HG03108 (cell line): ENCODE results near the gene MOCOS.

Experiments used
- ATAC-seq: cut with Tn5 transposase; IDR thresholded peaks from one replicate; pipeline ENCODE4 v1.9.1; 2021; ENCODE audit warnings: moderate library complexity; ENCODE audit not compliant: unreplicated experiment

The MOCOS gene

DNA sequence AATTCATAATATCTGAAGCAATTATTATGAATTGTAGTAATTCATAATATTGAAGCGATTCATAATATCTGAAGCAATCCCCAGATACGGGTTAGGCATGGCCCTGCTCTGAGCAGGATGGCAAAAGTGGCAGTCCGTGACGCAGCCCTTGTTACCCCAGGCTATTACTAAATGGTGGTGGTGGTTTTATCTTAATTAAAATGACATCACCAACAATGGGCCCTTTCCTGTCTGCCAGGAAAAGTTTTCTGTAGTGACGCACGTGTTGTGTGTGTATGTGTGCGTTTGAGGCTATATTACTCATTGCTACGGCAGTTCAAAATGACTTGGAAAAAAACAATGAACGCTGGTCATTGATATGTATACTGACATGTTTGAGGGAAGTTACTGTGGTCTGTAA is 10.6 kb upstream of the MOCOS start:
- no peak for ATAC-seq

DNA sequence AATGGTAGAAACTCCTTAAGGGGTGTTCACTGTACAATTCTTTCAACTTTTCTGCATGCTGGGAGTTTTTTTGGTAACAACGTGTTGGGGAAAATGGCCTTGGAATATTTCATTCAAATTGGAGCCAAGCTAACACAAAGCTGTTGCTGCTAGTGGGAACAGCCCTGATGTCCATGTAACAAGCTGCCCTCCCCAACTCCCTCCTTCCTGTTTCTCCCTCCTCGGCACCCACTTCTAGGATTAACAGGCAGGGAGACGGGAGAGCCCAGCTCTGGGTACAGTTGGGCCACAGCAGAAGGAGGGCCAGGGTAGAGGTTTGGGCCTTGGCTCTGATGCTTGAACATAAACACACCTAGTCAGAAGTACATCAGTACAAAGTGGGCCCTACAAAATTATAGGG is 9.4 kb upstream of the MOCOS start:
- no peak for ATAC-seq

DNA sequence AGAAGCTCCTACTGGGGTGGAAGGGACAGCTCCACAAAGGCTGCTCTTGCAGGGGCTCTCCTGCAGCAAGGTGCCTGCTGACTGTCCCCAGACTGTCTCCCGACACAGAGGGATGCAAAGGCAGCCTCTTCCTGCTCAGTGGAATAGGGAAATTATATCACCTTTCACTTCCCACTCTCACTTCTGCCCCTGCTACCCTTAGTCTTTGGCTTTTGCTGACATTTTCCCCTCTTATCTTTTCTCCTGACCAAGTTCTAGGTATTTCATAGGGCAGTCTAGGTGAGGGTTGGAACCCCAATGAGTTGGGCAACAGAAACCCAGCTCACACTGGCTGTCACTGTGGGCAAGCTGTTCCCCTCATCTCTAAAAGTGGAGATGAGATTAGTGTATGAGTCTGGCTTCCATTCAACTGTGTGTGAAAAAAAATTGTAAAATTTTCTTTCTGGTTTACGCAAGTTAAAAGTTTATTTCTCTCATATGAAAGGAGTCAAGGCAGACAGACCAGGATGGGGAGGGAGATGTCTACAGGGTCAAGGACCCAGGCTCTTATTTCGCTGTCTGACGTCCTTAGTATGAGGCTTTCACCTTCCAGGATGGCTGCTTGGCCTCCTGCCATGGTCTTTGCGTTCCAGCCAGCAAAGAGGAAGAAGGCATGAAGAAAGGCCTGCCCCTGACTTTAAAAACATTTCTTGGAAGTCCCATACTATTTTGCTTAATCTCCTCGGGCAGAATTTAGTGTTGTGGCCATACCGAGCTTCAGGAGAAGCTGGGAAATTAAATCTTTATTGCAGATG is 7.5 kb upstream of the MOCOS start:
- ATAC-seq, result no peak

DNA sequence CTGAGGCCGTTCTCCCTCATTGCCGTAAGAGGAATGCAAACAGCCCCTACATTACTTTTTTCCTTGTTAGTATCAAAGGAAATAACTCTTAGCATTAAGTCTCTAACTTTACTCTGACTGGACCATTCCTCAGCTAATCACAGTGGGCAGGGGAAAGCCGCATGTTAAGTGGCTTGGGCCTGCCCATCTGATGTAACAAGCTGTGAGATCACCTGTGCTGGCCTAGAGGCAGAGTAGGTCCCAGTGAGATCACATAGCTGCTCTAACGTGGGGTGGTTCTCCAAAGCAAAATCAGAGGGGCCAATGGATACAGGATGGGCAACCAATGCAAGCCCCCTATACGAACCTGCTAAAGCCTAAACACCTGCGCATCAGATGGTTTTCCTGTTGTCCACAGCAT is 5.9 kb upstream of the MOCOS start:
- no peak for ATAC-seq

GRCh38 chr18:36181898-36182506 is 5.3 kb upstream of the MOCOS start:
- ATAC-seq, result no peak

DNA sequence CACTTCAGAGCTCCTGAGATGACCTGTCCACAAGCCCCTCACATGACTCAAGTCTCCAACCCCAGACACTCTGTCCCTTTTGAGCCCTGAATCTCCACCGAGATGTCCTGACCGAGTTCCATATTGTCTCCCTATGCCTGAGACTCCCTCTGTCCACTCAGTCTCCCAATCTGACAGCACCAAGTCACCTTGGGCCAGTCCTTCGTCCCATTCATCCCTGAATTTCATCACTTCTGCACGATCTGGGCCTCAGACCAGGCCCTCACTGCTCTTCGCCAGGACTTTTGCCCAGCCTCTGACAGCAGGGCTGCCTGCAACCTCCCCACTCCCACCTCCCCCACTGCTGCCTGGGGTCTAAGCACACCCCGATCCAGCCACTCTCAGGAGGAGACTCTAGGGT is 4.3 kb upstream of the MOCOS start:
- ATAC-seq, result no peak

DNA sequence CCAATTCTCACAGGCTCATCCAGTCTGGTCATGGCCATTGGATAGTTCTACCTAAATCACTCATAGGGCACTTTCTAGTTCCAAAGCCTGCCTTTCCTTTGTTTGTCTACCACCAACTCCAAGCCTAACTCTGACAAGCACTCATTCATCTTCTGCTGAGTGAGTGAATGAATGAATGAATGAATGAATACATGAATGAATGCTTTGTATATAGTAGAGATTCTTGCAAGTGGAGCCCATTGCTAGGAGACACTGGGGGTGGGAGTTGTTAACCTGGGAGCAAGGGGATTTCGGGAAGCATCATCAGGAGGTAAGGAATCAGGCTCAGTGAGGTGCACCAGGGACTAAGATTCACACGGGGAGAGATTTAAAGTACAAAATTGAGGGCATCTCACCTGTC is 3.3 kb upstream of the MOCOS start:
- no peak for ATAC-seq

DNA sequence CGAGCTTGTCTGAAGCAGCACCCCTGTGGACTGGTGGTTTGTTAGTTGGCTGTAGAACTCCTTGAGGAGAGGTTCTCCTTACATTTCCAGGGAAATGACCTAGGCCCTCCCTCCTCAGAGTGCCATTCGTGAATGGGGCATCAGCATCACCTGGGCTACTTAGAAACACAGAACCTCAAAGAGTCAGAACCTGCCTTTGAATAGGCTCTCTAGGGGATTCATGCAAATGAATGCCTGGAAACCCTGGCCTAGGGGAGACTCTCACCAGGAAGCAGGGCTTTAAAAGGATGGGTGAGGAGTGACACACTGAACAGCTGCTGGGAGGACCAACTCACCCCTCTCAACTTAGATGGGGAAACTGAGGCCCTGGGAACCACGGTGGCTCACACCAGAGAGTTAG is 2.1 kb upstream of the MOCOS start:
- no peak for ATAC-seq

DNA sequence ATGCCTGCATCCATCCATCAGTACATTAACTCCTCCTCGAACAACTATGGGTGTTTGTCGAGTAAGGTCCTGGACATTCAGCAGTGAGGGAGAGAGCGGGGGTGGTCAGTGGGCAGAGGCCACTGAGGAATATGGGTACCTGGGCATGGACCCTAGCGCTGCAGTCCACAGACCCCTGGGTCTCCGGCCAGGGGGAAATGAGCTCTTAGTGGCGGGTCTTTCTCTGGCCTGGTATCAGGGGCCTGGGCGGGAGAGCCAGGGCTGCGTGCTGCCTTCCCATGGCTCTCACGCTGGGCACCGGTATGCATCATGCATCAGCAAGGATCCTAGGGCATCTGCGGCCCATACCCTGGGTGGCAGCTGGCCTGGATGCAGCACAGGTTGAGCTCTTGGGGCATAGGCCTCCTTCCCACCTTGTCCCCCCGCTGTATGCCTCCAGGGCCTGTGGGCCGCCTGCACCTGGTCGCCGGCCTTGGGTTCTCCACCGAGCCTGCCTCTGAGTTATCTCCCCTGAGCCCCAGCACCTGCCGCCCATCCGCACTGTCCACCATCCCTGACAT is 1.3 kb upstream of the MOCOS start:
- ATAC-seq, result no peak

DNA sequence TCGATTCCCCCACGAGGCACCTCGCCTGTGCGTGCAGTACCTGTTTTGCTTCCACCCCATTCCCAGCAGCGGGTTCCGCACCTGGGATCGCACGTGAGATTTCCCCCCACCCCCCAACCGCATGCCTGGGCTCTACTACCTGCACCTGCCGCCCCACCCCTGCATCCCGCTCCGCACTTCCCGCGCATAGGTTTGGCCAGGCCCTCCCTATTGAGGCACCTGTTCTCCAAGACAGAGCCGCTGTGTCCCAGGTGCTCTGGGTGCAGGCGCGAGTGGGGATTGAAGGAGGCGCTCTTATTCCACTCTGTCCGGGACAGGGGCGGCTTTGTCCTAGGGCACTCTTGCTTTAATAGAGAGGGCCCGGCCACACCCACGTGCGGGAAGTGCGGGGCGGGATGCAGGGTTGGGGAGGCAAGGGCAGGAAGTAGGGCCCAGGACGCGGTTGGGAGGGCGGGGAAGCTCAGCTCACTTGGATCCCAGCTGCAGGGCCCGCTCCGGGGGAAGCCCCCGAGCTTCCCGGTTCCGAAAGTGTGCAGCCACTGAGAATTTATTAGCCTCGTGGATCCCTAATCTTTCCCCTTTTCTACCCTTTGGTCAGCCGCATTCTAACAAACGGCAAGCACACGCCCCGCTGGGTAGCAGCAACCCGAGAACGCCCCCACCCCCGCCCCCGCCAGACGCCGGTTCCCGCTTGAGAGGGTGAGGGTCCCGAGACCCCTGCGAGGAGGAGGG is 670 bp upstream of the MOCOS start:
- no peak for ATAC-seq

DNA sequence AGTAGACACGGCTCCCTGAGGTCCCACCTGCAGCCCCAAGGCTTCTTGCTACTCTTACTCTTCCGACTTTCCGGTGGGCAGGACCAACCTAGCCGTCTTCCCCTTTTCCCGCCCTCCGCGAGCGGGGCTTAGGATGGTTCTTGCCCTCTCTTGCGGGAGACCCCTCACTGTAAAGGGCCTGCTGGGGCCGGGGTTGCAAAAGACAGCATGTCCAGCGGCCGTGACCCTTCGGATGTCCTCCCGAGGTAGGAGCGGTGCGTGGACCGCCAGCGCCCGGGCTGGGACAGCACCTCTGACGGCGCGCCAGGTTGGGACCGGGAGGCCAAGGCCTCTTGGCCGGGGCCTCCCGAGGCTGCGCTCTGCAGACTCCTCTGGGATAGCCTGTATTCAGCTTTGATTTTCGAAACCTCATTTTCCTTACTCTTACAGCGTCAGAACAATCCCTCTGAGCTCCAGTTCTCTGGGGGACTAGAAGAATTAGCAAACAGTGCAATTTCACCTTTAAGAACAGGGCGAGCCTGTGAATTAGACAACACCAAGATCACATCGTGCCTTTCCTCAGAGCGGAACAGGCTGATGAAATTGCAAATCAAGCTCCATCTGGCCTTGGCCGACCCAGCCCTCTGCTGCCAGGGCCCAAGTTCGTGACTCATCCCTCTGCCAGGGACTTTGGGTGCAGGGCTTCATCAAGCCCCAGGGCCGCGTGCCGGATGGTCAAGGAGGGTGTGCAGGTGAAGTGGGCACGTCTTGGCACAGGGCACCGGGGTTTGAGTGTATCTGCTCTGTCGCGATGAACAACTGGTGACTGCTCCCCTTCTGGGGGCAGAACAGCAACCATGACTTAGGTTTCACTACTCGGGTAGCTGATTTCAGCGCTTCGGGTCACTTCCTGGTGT is 777 bp downstream of the MOCOS start:
- ATAC-seq, result no peak

GRCh38 chr18:36188916-36189315 is 1.6 kb downstream of the MOCOS start:
- no peak for ATAC-seq

- ATAC-seq, result no peak
Measured at GRCh38 chr18:36189486-36189885, 2.2 kb downstream of the MOCOS start.

- ATAC-seq, result no peak
Measured at GRCh38 chr18:36191286-36191685, 4.0 kb downstream of the MOCOS start.

GRCh38 chr18:36191711-36192110 is 4.4 kb downstream of the MOCOS start:
- no peak for ATAC-seq

DNA sequence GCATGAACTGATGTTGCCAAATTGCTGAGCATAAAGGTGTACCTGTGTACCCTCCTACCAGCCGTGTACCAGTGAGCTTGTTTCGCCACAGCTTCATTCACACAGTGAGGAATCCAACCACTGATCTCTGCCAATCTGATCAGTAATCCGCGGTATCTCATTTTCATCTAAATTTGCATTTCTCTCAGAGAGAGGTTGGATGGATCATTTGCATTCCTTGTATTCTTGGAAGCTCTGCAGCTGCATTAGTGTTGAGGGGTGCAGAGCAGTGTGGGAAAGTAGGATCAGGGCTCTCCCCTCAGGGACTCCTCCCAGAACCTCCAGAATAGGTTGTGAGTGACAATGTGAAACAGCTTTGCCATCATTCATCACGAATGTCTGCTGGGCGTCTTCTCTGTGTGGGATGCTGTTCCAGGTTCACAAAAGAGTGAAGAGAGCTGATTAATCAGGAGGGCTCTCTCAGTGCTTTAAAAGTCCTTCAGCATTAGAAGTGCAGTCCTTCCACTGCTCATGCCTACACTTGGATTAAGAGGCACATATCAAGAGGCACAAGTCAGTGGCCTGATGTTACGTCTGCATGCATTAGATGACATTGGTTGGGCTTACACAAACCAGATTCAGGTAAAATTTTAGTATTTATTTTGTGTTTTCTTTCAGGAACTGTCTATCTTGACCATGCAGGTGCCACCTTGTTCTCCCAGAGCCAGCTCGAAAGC is 7.5 kb downstream of the MOCOS start:
- no peak for ATAC-seq

DNA sequence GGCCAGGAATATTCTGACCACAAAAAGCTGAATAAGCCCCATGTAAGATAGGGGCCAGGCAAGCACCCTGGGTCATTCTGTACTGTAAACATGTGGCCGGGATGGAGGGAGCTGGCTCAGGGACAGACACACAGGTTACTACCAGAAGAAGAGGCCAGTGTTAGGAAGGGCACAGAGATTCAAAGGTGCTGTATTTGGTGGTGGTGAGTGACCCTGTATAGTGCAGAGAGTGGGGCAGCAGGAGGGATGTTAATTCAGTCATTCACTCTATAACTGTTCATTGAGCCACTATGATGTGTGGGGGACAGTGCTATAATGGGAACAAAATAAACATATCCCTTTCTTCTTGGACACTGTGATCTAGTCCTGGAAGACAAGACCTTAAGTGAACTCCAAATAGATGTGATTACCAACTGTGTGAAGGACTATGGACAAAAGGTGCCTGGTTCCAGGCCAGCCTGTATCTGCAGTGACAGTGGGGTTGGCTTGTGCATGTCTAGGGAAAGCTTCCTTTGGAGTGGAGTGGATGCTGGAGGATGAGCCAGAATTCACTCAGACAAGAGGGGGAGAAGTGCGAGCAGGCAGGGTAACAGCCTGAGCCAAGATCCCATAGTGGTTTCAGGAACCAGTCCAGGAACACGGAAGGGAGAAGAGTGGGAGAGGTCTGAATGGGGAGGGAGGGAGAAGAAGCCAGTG is 8.3 kb downstream of the MOCOS start:
- ATAC-seq, result no peak

DNA sequence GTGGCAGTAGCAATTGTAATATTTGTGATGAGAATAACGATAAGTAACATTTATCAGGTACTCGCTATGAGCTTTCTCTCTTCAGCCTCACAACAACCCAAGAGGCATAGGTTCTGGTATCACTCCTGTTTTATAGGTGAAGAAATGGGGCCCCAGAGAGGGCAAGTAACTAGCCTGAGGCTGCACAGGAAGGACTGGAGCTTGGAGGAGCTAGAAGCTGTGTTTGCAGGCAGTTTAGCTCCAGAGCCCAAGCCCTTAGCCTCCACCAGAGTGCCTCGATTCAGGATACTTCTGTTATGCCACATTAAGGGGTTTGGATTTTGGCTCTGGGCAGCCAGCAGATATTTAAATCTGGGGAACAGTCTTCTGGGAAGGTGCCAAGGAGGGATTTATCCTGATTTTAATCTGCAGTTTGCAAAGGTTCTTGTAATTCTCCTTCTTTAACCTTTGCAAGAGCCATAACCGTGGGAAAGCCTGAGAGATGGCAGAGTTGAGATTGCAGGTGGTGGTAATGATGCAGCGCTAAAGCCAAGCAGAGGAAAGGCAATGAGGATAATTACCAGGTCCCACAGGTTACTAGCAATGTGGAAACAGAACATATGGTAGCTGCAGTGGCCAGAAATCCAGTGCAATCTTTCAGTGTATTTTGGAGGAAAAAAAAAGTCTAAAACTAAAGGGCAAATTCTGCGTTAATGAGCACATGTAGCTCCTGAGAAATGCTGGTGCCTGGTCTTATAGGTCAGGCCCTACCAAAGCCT is 9.1 kb downstream of the MOCOS start:
- no peak for ATAC-seq
